Adrenal gland (tissue), 5 donors: ENCODE results near the gene SYNDIG1.

Experiments used
- CTCF ChIP-seq, 6 experiments: fragments of 450-650 bp in 4 of 6; fragments of 200-600 bp in 2 of 6; sonication (generic) in 1 of 6; IDR thresholded peaks; 1 replicate in 5 of 6; 2 replicates in 1 of 6; pipeline versions ENCODE4 v1.5.1 to v1.8.0; 2016 to 2021; ENCODE audit warnings: antibody characterized with exemption in 6 of 6, mild to moderate bottlenecking in 2 of 6, moderate library complexity in 1 of 6
- POLR2A ChIP-seq, 2 donors: fragments of 450-650 bp; IDR thresholded peaks; one replicate each; pipeline ENCODE4 v1.6.1; 2017; ENCODE audit warnings: antibody characterized with exemption in 2 of 2, mild to moderate bottlenecking in 2 of 2, moderate library complexity in 1 of 2
- donor health status: DM: no; HTN: no; CAD: no.

- TF ChIP-seq CTCF (IDR thresholded peaks at IDR 0.05) (no peak), POLR2A (IDR thresholded peaks at IDR 0.05) (no peak)
These were observed 43.8 kb upstream of the SYNDIG1 start for GRCh38 chr20:24425523-24426135.
